GM10266 (cell line): ENCODE results near the gene TMEM131L.

Experiments
- DNase-seq: peaks from one replicate; pipeline ENCODE4 v3.0.0; 2012; ENCODE audit errors: extremely low spot score
- CTCF ChIP-seq: IDR thresholded peaks from 2 replicates; pipeline ENCODE4 v1.5.1; 2012; ENCODE audit warnings: mild to moderate bottlenecking, low read depth; ENCODE audit not compliant: control insufficient read depth, insufficient read depth; ENCODE audit errors: missing control alignments

TMEM131L gene

GRCh38 chr4:153676486-153676885 is 210.3 kb downstream of the TMEM131L start:
- DNase-seq: no peak
- no peak for TF ChIP-seq CTCF

GRCh38 chr4:153676984-153677383 is 210.8 kb downstream of the TMEM131L start:
- no peak for TF ChIP-seq CTCF
- no peak for DNase-seq

GRCh38 chr4:153679486-153679885 is 213.3 kb downstream of the TMEM131L start:
- TF ChIP-seq CTCF: no peak
- DNase-seq: no peak

GRCh38 chr4:153683763-153684181 is 217.6 kb downstream of the TMEM131L start:
- no peak for TF ChIP-seq CTCF
- DNase-seq: no peak

GRCh38 chr4:153684182-153684970 is 218.2 kb downstream of the TMEM131L start, which contains the start of gene TLR2:
TLR2 (plus strand) TSS chr4:153684280; CDS start chr4:153702908, 18,628 bp downstream.
- no peak for TF ChIP-seq CTCF
- DNase-seq: peak; percentile 78

- no peak for DNase-seq
- TF ChIP-seq CTCF: no peak
Measured at GRCh38 chr4:153684971-153685371, 218.8 kb downstream of the TMEM131L start.
